Naive thymus-derived CD4-positive, alpha-beta T cell (primary cell): Measurements from ENCODE around the gene SAP130. TPM values are rescaled to one million over a fixed set of nuclear protein-coding genes. Genes with fewer than 3 reads are reported as not detected.

Experiments used
- ATAC-seq: fragments of 150-1000 bp; cut with Tn5 transposase; 2 replicates; pipeline ENCODE4 v1.10.0; 2021; ENCODE audit warnings: mild to moderate bottlenecking, moderate library complexity
- CTCF ChIA-PET: fragments of 350-600 bp; sonication (Branson Sonifier 250); formaldehyde crosslinking; loops from one replicate; lab custom pipeline; 2021; ENCODE audit warnings: antibody characterized with exemption; lab: Charles Lee
- POLR2A ChIA-PET: fragments of 350-600 bp; sonication (Branson Sonifier 250); formaldehyde crosslinking; loops from one replicate; lab custom pipeline; 2021; ENCODE audit warnings: antibody characterized with exemption, inconsistent platforms; lab: Charles Lee
- DNase-seq, 9 donors: peaks; one replicate each; pipeline versions ENCODE4 v3.0.0 to v3.0.0-alpha.2; 2020 to 2022; ENCODE audit warnings: mixed read lengths in 1 of 9
- H3K27ac ChIP-seq: one replicate; pipeline ENCODE4 v1.7.0; 2013; ENCODE audit warnings: mild to moderate bottlenecking, low read depth, low read length, moderate library complexity
- H3K27me3 ChIP-seq, 2 donors: one replicate each; pipeline ENCODE4 v1.7.0; 2013; ENCODE audit warnings: low read length in 2 of 2, mild to moderate bottlenecking in 2 of 2, moderate library complexity in 2 of 2; ENCODE audit not compliant: control insufficient read depth in 2 of 2, insufficient read depth in 2 of 2
- H3K36me3 ChIP-seq, 3 experiments: 1 replicate in 2 of 3; 2 replicates in 1 of 3; pipeline ENCODE4 v1.7.0; 2013; ENCODE audit warnings: low read length in 3 of 3, mild to moderate bottlenecking in 3 of 3, moderate library complexity in 1 of 3; ENCODE audit not compliant: insufficient read depth in 3 of 3, control insufficient read depth in 2 of 3
- H3K4me1 ChIP-seq, 2 donors: one replicate each; pipeline ENCODE4 v1.7.0; 2013; ENCODE audit warnings: low read length in 2 of 2, mild to moderate bottlenecking in 2 of 2, moderate library complexity in 1 of 2; ENCODE audit not compliant: control insufficient read depth in 2 of 2, insufficient read depth in 2 of 2
- H3K4me3 ChIP-seq: 2 replicates; pipeline ENCODE4 v1.7.0; 2013; ENCODE audit warnings: mild to moderate bottlenecking, low read length
- H3K9me3 ChIP-seq, 3 experiments: 1 replicate in 2 of 3; 2 replicates in 1 of 3; pipeline ENCODE4 v1.7.0; 2013; ENCODE audit warnings: low read length in 3 of 3; ENCODE audit not compliant: control insufficient read depth in 2 of 3
- H3K27ac Mint-ChIP-seq, 9 donors: one replicate each; pipeline ENCODE4 v1.8.0; 2020 to 2022; ENCODE audit warnings: mixed read lengths in 9 of 9, mild to moderate bottlenecking in 8 of 9, moderate library complexity in 5 of 9, inconsistent platforms in 2 of 9
- H3K27me3 Mint-ChIP-seq, 5 donors: one replicate each; pipeline ENCODE4 v1.8.0; 2021 to 2022; ENCODE audit warnings: mixed read lengths in 5 of 5, mild to moderate bottlenecking in 1 of 5
- H3K36me3 Mint-ChIP-seq, 5 donors: one replicate each; pipeline ENCODE4 v1.8.0; 2020 to 2022; ENCODE audit warnings: mixed read lengths in 5 of 5, mild to moderate bottlenecking in 3 of 5, inconsistent platforms in 1 of 5
- H3K4me1 Mint-ChIP-seq, 7 donors: one replicate each; pipeline ENCODE4 v1.8.0; 2020 to 2022; ENCODE audit warnings: mixed read lengths in 7 of 7, mild to moderate bottlenecking in 3 of 7, inconsistent platforms in 1 of 7
- H3K4me3 Mint-ChIP-seq, 10 donors: one replicate each; pipeline ENCODE4 v1.8.0; 2020 to 2022; ENCODE audit warnings: mild to moderate bottlenecking in 10 of 10, mixed read lengths in 10 of 10, moderate library complexity in 6 of 10, inconsistent platforms in 2 of 10
- H3K9me3 Mint-ChIP-seq, 11 donors: one replicate each; pipeline ENCODE4 v1.8.0; 2020 to 2022; ENCODE audit warnings: mixed read lengths in 11 of 11, mild to moderate bottlenecking in 4 of 11, inconsistent platforms in 1 of 11, moderate library complexity in 1 of 11
- intact Hi-C, 2 donors: fragments of 100-400 bp; cut with micrococcal nuclease; formaldehyde crosslinking; loops; one replicate each; pipeline ENCODE4 v1.15.1; 2023
- polyA plus RNA-seq, 2 donors: library from polyadenylated mRNA; unstranded; fragments of 300-500 nt; fragmentation: Illumina TruSeq; gene quantifications; one replicate each; pipeline ENCODE4 v1.2.3, GENCODE V29; 2021
- total RNA-seq, 6 experiments: library from RNA in 5 of 6; stranded (reverse) in 5 of 6; gene quantifications; 1 replicate in 5 of 6; 2 replicates in 1 of 6; pipeline ENCODE4 v1.2.3 and lab custom pipeline; 2021 to 2026

SAP130 gene
- total and polyA plus RNA-seq, 7 experiments from 2014 or later: 6.7 to 38.0 (median 30.7) TPM

GRCh38 chr2:128058114-128058513, 30.3 kb upstream of the SAP130 start:
- no peak for ATAC-seq
- Histone ChIP-seq H3K4me1 (no peaks in the 10 kb centered on the region), H3K27me3 (no peaks in the 10 kb centered on the region), H3K4me3 (no peak overlapping the region), H3K9me3 (no peaks in the 10 kb centered on the region), H3K36me3 (no peaks in the 10 kb centered on the region), H3K27ac (no peak overlapping the region)
- DNase-seq: no peak
- H3K27ac Mint-ChIP-seq: no peak overlapping the region
- H3K9me3 Mint-ChIP-seq: peaks cover 0 to 2% (median 0%) of the 10 kb centered on the region in 11 donors
- ChIA-PET CTCF (no interaction called here), POLR2A (interaction anchor here (0.6 kb wide), 1 partner anchor 780 kb away, joined by 3 read pairs; no protein-coding TSS in a partner anchor)
- no peaks in the 10 kb centered on the region for H3K36me3 Mint-ChIP-seq
- H3K4me1 Mint-ChIP-seq: no peaks in the 10 kb centered on the region
- no peak overlapping the region for H3K4me3 Mint-ChIP-seq
- H3K27me3 Mint-ChIP-seq: peaks cover 0 to 15% (median 9%) of the 10 kb centered on the region in 5 donors
- intact Hi-C loops: no loop called here

- intact Hi-C loops: no loop called here
Observed at GRCh38 chr2:128057334-128057733, 29.5 kb upstream of the SAP130 start.

GRCh38 chr2:128054104-128054885, 26.4 kb upstream of the SAP130 start:
- peaks cover 28 to 42% (median 34%) of the 10 kb centered on the region in 5 donors for H3K27me3 Mint-ChIP-seq
- POLR2A ChIA-PET: no interaction called here
- CTCF ChIA-PET: no interaction called here

More at GRCh38 chr2:128057334-128057733, 29.5 kb upstream of the SAP130 start:
- H3K4me3 Mint-ChIP-seq: no peak overlapping the region
- no peaks in the 10 kb centered on the region for H3K36me3 Mint-ChIP-seq
- ChIA-PET POLR2A (interaction anchor here (0.6 kb wide), 1 partner anchor 779 kb away, joined by 3 read pairs; no protein-coding TSS in a partner anchor), CTCF (no interaction called here)
- Histone ChIP-seq H3K36me3 (no peaks in the 10 kb centered on the region), H3K4me3 (no peak overlapping the region), H3K4me1 (no peaks in the 10 kb centered on the region), H3K27ac (no peak overlapping the region), H3K9me3 (no peaks in the 10 kb centered on the region), H3K27me3 (no peaks in the 10 kb centered on the region)
- H3K27me3 Mint-ChIP-seq: peaks cover 6 to 19% (median 14%) of the 10 kb centered on the region in 5 donors
- ATAC-seq: no peak
- no peaks in the 10 kb centered on the region for H3K4me1 Mint-ChIP-seq
- no peak overlapping the region for H3K27ac Mint-ChIP-seq
- DNase-seq: no peak
- H3K9me3 Mint-ChIP-seq: peaks cover 0 to 4% (median 0%) of the 10 kb centered on the region in 11 donors

GRCh38 chr2:128053331-128053730, 25.5 kb upstream of the SAP130 start:
- ChIA-PET POLR2A (no interaction called here), CTCF (no interaction called here)
- Mint-ChIP-seq H3K27me3 (peaks cover 31 to 47% (median 41%) of the 10 kb centered on the region in 5 donors), H3K27ac (no peak overlapping the region), H3K36me3 (peaks cover 0 to 11% (median 0%) of the 10 kb centered on the region in 5 donors), H3K4me3 (no peak overlapping the region), H3K9me3 (peaks cover 4 to 30% (median 15%) of the 10 kb centered on the region in 11 donors), H3K4me1 (no peaks in the 10 kb centered on the region)
- Histone ChIP-seq H3K4me1 (no peaks in the 10 kb centered on the region), H3K27ac (no peak overlapping the region), H3K27me3 (no peaks in the 10 kb centered on the region), H3K9me3 (no peaks in the 10 kb centered on the region), H3K36me3 (no peaks in the 10 kb centered on the region), H3K4me3 (no peak overlapping the region)
- ATAC-seq: no peak
- DNase-seq: no peak
- intact Hi-C loops: no loop called here

More at GRCh38 chr2:128054104-128054885, 26.4 kb upstream of the SAP130 start:
- H3K27ac ChIP-seq: no peak overlapping the region
- H3K4me1 ChIP-seq: no peaks in the 10 kb centered on the region
- no peak overlapping the region for H3K4me3 Mint-ChIP-seq
- no peak overlapping the region for H3K27ac Mint-ChIP-seq
- H3K36me3 Mint-ChIP-seq: peaks cover 0 to 10% (median 0%) of the 10 kb centered on the region in 5 donors
- H3K9me3 ChIP-seq: no peaks in the 10 kb centered on the region
- H3K27me3 ChIP-seq: no peaks in the 10 kb centered on the region
- H3K4me1 Mint-ChIP-seq: no peaks in the 10 kb centered on the region
- ATAC-seq: no peak
- H3K9me3 Mint-ChIP-seq: peaks cover 4 to 22% (median 12%) of the 10 kb centered on the region in 11 donors
- intact Hi-C loops: no loop called here
- DNase-seq: no peak
- H3K36me3 ChIP-seq: no peaks in the 10 kb centered on the region
- H3K4me3 ChIP-seq: no peak overlapping the region

GRCh38 chr2:128043041-128043440, 15.2 kb upstream of the SAP130 start:
- no peak overlapping the region for H3K27ac Mint-ChIP-seq

GRCh38 chr2:128041561-128041960, 13.7 kb upstream of the SAP130 start:
- H3K27me3 Mint-ChIP-seq: peaks cover 13 to 32% (median 24%) of the 10 kb centered on the region in 5 donors
- H3K4me1 Mint-ChIP-seq: peaks cover 0 to 1% (median 0%) of the 10 kb centered on the region in 7 donors
- peaks cover 8 to 66% (median 40%) of the 10 kb centered on the region in 11 donors for H3K9me3 Mint-ChIP-seq
- H3K4me1 ChIP-seq: no peaks in the 10 kb centered on the region
- no peak overlapping the region for H3K27ac Mint-ChIP-seq
- no peak overlapping the region for H3K27ac ChIP-seq
- H3K9me3 ChIP-seq: peaks cover 14 to 33% (median 16%) of the 10 kb centered on the region in 3 experiments
- ATAC-seq (no peak), DNase-seq (no peak)
- peaks cover 0 to 20% (median 0%) of the 10 kb centered on the region in 5 donors for H3K36me3 Mint-ChIP-seq
- intact Hi-C loops: no loop called here
- H3K4me3 Mint-ChIP-seq: no peak overlapping the region
- CTCF ChIA-PET: no interaction called here
- no peak overlapping the region for H3K4me3 ChIP-seq
- H3K27me3 ChIP-seq: no peaks in the 10 kb centered on the region
- no peaks in the 10 kb centered on the region for H3K36me3 ChIP-seq
- POLR2A ChIA-PET: no interaction called here

More at GRCh38 chr2:128043041-128043440, 15.2 kb upstream of the SAP130 start:
- intact Hi-C loops: no loop called here
- H3K9me3 Mint-ChIP-seq: peaks cover 6 to 61% (median 31%) of the 10 kb centered on the region in 11 donors
- ATAC-seq: no peak
- H3K27me3 Mint-ChIP-seq: peaks cover 15 to 42% (median 30%) of the 10 kb centered on the region in 5 donors
- Histone ChIP-seq H3K4me1 (no peaks in the 10 kb centered on the region), H3K27me3 (no peaks in the 10 kb centered on the region), H3K4me3 (no peak overlapping the region), H3K9me3 (peaks cover 3 to 18% (median 7%) of the 10 kb centered on the region in 3 experiments), H3K27ac (no peak overlapping the region), H3K36me3 (no peaks in the 10 kb centered on the region)
- H3K4me3 Mint-ChIP-seq: no peak overlapping the region
- peaks cover 0 to 10% (median 0%) of the 10 kb centered on the region in 5 donors for H3K36me3 Mint-ChIP-seq
- H3K4me1 Mint-ChIP-seq: peaks cover 0 to 1% (median 0%) of the 10 kb centered on the region in 7 donors
- CTCF ChIA-PET: no interaction called here
- POLR2A ChIA-PET: no interaction called here
- DNase-seq: no peak
